ENCODE results near the gene NF2. TPM values are rescaled to one million over a fixed set of nuclear protein-coding genes. Genes with fewer than 3 reads are reported as not detected.

The NF2 gene
- total RNA-seq, 1 donor from 2014 or later, result 94.1 TPM

DNA sequence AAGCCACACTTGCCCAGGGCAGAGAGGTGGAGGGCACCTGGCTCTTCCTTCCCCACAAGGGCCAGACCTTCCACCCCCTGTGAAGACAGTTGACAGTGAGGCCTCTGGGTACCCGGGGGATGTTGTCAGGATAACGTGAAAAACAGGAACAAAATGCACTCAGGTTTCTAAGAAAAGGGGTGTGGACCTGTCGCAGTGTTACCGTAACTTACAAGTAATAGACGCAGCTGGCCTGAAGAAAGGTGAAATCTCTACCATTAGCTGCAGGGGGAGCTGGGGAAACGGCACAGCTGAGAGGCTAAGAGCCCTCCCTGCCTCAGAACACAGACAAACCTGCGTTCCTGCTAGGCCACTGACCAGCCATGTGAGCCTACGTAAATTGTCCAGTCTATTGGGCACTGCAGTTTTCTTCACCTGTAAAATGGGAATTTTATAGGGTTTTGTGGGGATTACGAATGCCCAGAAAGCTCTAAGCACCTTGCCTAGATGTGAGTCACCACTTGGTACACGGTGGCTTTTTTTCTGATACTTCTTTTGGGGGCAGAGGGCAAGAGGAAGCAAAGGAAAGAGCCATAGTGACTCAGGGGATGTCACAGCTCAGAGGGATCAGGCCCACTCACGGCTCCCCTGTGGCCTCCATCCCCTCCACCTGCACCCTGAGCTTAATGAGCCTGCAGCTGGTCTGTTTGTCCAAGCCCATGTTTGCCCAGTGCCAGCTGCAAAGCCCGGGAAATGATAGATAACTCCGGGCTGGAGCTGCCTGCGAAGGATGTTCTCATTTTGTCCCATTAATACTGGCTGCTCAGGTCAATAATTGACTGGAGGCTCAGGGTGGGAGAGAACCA is 97.9 kb downstream of the NF2 start:
- no peak for DNase-seq (ENCODE audit: low read depth, low spot score)

- DNase-seq (ENCODE audit: low read depth, low spot score), result no peak
Measured at GRCh38 chr22:29702000-29702930, 98.8 kb downstream of the NF2 start.

DNA sequence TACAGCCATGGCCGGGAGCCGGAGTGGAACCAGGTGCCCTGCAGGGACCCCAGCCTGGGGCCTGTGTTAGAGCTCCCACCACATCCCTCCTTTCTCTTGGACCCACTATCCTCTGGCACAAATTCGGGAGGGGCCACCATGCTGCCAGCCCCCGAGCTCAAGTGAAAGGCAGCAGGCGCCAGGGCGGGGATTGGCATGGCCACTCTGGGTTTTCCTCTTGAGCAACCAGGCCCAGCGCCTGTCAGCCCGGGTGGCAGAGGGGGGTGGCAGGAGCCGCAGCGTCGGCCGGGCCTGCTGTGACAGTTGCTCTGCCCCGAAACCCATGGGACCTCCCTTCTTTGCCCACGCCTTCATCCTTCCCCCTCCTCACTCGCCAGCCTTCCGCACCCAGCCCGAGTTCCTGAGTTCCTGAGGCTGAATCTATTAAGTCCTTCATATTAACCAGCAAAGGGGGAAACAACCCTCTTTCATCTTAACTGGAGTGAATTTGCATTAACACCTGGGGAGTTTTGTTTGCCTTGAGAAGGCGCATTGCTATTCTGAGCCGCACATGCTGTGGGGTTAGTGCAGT is 99.6 kb downstream of the NF2 start:
- no peak for DNase-seq (ENCODE audit: low read depth, low spot score)

DNA sequence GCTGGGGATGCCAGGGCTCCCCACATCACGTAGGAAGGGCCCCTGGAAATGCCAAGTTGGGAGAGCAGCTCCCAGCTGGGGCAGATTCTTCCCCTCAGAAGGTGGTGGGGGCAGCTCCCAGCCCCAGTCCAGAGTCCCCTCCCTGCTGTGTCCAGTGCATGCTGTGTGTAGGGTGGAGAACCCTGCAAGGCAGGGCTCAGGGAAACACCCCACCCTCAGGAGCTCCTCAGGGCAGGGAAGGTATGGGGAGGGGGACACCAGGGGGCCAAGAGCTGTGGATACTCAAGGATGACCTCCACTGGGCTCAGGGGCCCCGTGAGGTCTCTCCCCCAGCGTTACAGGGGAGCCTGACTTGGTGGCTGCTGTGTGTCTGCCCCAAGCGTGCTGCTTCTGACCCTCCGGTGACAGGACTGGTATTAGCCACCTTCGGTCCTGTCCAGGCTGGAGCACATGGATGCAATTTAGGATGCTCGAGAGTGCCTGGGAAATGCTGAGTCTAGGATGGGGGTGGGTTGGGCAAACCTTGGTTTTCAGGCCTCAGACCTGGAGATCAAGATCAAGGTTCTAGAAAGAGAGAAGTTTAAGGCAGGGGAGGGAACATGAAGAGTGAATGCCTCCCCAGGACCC is 100.2 kb downstream of the NF2 start:
- DNase-seq (ENCODE audit: low read depth, low spot score), result no peak

DNA sequence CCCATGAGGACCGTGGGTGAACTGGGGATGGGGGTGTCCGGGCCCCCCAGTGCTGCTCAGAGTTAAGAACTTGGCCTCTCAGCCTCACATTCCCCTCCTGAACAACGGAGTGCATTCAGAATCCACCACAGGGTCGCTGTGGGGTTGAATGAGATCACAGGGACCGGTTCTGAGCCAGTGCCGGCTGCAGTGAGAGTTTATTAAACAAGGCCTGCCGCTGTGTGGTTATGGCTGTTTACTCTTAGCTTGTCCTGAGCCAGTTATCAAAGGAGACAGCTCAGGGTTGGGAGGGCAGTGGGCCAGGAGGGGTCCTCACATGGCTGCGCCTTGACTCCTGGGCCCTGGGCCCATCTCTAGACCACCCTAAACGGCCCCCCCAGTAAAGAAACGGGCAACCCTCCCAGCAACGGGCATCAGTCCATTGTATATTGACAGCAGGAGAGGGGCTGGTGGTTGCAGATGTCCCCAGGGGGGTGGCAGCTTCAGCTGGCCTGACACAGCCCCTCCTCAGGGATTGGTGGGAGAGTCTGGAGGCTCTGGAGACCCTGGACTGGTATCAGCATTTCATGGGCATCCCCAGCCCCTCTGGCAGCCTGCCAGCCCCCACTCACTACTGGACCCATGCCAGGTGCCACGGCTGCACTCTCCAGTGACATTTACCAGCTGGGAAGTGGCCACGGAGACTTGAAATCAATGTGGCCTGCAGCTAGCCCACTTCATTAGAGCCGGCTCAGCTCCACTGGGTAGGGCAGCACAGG is 101.3 kb downstream of the NF2 start:
- no peak for DNase-seq (ENCODE audit: low read depth, low spot score)

GRCh38 chr22:29705651-29706050 is 102.2 kb downstream of the NF2 start:
- no peak for DNase-seq (ENCODE audit: low read depth, low spot score)

- no peak for DNase-seq (ENCODE audit: low read depth, low spot score)
Measured at GRCh38 chr22:29706486-29706885, 103.1 kb downstream of the NF2 start.

GRCh38 chr22:29707010-29707409 is 103.6 kb downstream of the NF2 start:
- no peak for DNase-seq (ENCODE audit: low read depth, low spot score)

DNA sequence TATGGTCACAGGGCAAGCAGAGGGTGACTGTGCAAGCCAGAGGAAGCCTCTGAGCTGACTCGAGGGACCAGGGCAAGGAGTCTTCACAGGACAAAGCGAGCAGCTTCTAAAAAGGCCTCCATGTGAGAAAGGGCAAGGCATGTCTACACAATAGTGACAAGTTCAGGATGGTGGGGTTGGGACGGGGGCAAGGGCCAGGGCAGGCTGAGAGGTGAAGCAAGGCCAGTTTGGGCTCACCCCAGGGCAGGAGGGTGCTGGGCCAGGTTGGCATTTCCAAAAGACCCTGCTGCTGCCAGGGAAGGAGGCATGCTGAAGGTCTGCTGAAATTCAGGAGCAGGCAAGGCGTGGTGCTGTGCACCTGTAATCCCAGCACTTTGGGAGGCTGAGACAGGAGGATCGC is 104.0 kb downstream of the NF2 start:
- no peak for DNase-seq (ENCODE audit: low read depth, low spot score)

- no peak for DNase-seq (ENCODE audit: low read depth, low spot score)
Measured at GRCh38 chr22:29710193-29710592, 106.8 kb downstream of the NF2 start.

DNA sequence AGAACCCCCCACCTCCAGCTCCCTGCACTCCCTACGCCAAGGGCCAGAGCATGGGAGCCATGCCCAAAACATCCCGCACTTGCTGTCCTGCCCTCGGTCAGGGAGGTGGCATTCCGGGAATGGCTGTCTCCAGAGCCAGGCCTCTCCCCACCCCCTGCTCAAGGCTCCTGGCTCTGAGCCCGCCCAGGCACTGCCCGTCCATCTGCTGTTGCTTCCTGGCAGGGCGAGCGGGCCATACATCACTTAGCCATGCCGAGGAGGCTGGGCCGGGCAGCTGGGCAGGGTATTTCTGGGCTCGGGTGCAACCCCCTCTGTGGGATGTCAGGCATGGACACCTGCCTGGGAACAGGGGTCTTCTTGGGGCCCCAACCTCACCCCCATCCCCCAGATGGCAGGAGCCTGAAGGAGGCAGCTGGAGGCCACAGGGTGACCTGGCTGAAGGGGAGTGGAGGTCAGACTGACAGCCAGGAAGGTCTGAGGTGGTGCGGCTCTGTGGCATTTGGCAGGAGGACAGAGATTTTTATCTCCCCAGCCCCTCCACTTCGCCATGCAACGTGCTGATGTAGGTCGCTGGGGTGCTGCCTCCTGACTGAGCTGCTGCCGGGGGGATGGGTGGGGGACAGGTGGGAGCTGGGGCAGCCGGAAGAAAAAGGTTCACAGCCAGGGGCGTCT is 107.6 kb downstream of the NF2 start:
- no peak for DNase-seq (ENCODE audit: low read depth, low spot score)

DNA sequence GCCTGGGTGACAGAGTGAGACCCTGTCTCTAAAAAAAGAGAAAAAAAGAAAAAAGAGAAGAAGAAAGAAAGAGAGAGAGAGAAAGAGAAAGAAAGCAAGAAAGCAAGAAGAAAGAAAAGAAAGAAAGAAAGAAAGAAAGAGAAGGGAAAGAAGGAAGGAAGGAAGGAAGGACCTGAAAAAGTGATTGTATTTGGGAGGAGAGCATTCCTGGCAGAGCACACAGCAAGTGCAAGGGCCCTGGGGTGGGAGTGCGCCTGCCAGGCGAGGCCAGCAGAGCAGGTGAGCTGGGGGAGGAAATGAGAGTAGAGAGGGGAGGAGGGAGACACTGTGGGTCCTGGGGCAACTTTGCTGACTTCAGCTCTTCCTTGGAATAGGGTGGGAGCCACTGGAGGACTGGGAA is 108.7 kb downstream of the NF2 start:
- DNase-seq (ENCODE audit: low read depth, low spot score), result no peak

- no peak for DNase-seq (ENCODE audit: low read depth, low spot score)
Measured at GRCh38 chr22:29713156-29713727, 109.8 kb downstream of the NF2 start.

- no peak for DNase-seq (ENCODE audit: low read depth, low spot score)
Measured at GRCh38 chr22:29715240-29715639, 111.8 kb downstream of the NF2 start.

DNA sequence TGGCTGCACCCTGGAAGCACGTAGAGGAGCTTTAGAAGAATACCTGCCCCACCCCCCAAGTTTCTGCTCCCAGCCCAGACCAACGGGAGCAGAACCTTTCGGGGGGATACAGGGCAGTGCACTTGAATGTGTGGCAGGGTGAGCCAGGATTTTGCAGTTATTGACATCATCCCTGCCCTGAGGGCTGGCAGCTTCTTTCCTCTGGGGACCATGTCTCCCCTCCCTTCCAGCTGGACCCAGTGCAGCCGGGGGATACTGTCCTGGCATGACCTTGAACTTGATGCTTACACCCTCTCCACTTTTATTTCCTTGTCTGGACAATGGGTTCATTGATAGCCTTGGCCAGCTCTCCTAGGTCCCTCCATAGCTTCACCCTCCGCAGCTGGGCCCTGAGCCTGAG is 112.3 kb downstream of the NF2 start:
- DNase-seq (ENCODE audit: low read depth, low spot score), result no peak

DNA sequence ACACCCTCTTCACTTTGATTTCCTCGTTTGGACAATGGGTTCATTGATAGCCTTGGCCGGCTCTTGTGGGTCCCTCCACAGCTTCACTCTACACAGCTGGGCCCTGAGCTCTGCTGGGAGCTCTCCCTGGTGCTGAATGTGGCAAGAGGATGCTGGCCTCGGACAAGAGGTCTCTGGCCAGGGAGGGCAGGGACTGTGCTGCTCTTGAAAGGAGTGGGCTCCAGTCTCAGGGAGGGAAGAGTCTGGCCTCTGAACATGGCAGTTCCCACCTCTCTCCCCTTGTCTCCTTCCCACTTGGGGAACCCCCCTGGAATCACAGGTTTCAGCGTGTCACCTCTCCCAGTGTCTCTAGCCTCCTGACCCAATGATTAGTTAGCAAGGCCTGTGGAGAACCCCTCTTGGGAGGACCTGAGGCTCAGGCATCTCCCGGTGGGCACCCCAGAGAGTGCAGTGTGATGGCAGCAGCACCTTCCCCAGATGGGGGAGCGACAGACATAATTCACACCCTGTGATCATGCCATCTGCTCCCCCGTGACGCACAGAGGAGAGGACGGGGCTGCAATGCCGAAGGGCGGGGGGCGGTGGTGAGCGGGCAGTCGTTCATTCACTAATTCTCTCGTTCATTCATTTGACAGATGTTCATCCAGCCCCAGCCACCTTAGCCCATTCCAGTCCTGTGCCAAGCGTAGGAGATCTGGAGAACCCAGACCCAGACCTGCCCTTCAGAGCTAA is 113.5 kb downstream of the NF2 start:
- peak; percentile 35 for DNase-seq (ENCODE audit: low read depth, low spot score)

GRCh38 chr22:29717789-29718188 is 114.4 kb downstream of the NF2 start:
- DNase-seq (ENCODE audit: low read depth, low spot score), result no peak

DNA sequence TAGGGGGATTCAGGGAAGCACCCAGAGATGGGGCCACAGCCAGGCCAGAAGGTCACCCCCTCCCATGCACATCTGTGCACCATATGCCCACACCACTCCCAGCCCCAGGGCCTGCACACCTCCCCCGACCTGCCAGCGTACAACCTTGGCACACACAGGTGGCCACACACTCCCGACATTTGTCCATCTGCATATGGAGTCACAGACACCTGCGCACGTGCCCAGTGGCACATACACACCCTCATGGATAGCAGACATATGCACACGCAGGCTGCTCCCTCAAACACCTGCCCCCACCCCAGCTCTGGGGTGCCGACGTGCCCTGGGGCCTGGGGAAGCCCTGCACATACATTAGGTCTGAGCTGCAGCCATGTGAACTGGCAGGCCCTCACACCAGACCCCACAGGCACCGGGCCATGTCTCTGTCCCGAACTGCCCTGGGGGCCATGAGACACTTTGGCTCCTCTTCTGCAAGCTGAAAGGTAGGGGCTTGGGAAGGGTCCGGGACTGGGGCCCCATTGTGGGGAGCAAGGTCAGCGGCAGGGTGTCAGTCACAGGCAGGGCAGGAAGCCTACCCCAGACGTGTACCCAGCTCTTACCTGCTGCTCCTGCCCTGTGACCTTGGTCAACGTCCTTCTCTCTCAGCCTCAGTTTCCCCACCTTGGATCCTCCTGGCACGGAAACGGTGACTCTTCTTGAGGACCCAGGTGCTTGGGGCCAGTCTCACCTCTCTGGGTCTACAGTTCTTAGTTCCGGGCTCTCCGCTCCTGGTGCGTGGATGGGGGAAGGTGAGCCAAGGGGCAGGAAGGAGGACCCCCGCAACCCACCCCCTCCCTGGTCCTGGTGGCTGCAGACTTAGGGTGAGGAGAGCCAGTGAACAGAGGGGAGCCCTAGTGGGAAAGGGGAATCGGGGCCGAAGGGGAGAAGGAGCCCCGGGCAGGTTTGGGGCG is 115.8 kb downstream of the NF2 start:
- DNase-seq (ENCODE audit: low read depth, low spot score), result no peak
